Activated CD4-positive, alpha-beta memory T cell treated with anti-CD3 and anti-CD28 coated beads for 36 hours (primary cell): ENCODE results near the gene MAGEA8. TPM values are rescaled to one million over a fixed set of nuclear protein-coding genes. Genes with fewer than 3 reads are reported as not detected.
"Not testable (repeated sequence)": the region's sequence is repeated elsewhere in the genome, so short reads cannot be mapped to it uniquely, and the experiment has no call there.

Experiments
- CTCF ChIA-PET: fragments of 350-600 bp; sonication (Branson Sonifier 250); formaldehyde crosslinking; loops from one replicate; lab custom pipeline; 2021; ENCODE audit warnings: antibody characterized with exemption, inconsistent platforms; lab: Charles Lee
- POLR2A ChIA-PET: fragments of 350-600 bp; sonication (Branson Sonifier 250); formaldehyde crosslinking; loops from one replicate; lab custom pipeline; 2021; ENCODE audit warnings: antibody characterized with exemption; lab: Charles Lee
- DNase-seq: peaks from one replicate; pipeline ENCODE4 v3.0.0-alpha.2; 2020
- H3K27ac Mint-ChIP-seq: one replicate; pipeline ENCODE4 v1.8.0; 2021; ENCODE audit warnings: mixed read lengths
- H3K27me3 Mint-ChIP-seq: one replicate; pipeline ENCODE4 v1.8.0; 2021; ENCODE audit warnings: mixed read lengths
- H3K36me3 Mint-ChIP-seq: one replicate; pipeline ENCODE4 v1.8.0; 2021; ENCODE audit warnings: mixed read lengths
- H3K4me1 Mint-ChIP-seq: one replicate; pipeline ENCODE4 v1.8.0; 2021; ENCODE audit warnings: low read depth, mixed read lengths
- H3K4me3 Mint-ChIP-seq: one replicate; pipeline ENCODE4 v1.8.0; 2021; ENCODE audit warnings: mild to moderate bottlenecking, mixed read lengths
- H3K9me3 Mint-ChIP-seq: one replicate; pipeline ENCODE4 v1.8.0; 2021; ENCODE audit warnings: mixed read lengths
- intact Hi-C: fragments of 100-400 bp; cut with micrococcal nuclease; formaldehyde crosslinking; loops from one replicate; pipeline ENCODE4 v1.15.1; 2023
- total RNA-seq, 2 experiments: library from RNA; stranded (reverse); gene quantifications; one replicate each; pipeline ENCODE4 v1.2.3, GENCODE V29; 2021

The MAGEA8 gene
- total RNA-seq, 2 experiments from 2014 or later: not detected

GRCh38 chrX:149860445-149860844 lies 20.5 kb upstream of the MAGEA8 start:
- Mint-ChIP-seq H3K27me3 (peaks cover 3% of the 10 kb centered on the region), H3K4me1 (no peaks in the 10 kb centered on the region), H3K9me3 (peaks cover 17% of the 10 kb centered on the region), H3K36me3 (peaks cover 1% of the 10 kb centered on the region), H3K27ac (no peak overlapping the region), H3K4me3 (no peak overlapping the region)
- intact Hi-C loops: no loop called here
- ChIA-PET POLR2A (no interaction called here), CTCF (no interaction called here)
- DNase-seq: no peak

- Mint-ChIP-seq H3K4me3 (no peak overlapping the region), H3K27ac (no peak overlapping the region), H3K27me3 (no peaks in the 10 kb centered on the region), H3K9me3 (peaks cover 7% of the 10 kb centered on the region), H3K36me3 (peaks cover 1% of the 10 kb centered on the region), H3K4me1 (no peaks in the 10 kb centered on the region)
- intact Hi-C loops: no loop called here
- no peak for DNase-seq
- CTCF ChIA-PET: no interaction called here
- POLR2A ChIA-PET: no interaction called here
Measured at GRCh38 chrX:149865390-149865789, 15.6 kb upstream of the MAGEA8 start.

GRCh38 chrX:149867488-149867887 lies 13.5 kb upstream of the MAGEA8 start:
- intact Hi-C loops: no loop called here
- Mint-ChIP-seq H3K27me3 (peaks cover 1% of the 10 kb centered on the region), H3K4me3 (no peak overlapping the region), H3K4me1 (peaks cover 2% of the 10 kb centered on the region), H3K9me3 (no peaks in the 10 kb centered on the region), H3K36me3 (no peaks in the 10 kb centered on the region), H3K27ac (no peak overlapping the region)
- ChIA-PET CTCF (no interaction called here), POLR2A (no interaction called here)
- no peak for DNase-seq

DNA sequence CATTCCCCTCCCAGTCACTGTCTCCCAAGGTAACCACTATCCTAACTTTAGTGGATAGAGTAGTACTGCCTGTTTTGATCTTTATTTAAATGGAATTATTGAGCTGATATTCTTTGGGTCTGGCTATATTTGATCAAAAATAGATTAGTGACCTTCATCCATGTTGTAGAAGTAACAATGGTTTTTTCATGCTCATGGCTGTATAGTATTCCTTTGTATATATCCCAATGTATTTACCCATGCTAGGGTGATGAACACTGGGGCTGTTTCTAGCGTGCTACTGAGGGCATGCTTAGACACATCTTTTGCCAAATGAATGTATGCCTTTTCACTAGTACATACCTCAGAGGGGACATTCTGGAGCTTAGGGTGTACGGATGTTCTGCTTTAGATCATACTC lies 10.1 kb upstream of the MAGEA8 start:
- Mint-ChIP-seq H3K27ac (no peak overlapping the region), H3K27me3 (peaks cover 1% of the 10 kb centered on the region), H3K4me1 (peaks cover 2% of the 10 kb centered on the region), H3K4me3 (no peak overlapping the region), H3K9me3 (no peaks in the 10 kb centered on the region), H3K36me3 (no peaks in the 10 kb centered on the region)
- POLR2A ChIA-PET: no interaction called here
- intact Hi-C loops: loop anchor here (10.0 kb wide), 1 partner anchor 84 kb away; no protein-coding TSS in a partner anchor
- CTCF ChIA-PET: no interaction called here
- DNase-seq: no peak

DNA sequence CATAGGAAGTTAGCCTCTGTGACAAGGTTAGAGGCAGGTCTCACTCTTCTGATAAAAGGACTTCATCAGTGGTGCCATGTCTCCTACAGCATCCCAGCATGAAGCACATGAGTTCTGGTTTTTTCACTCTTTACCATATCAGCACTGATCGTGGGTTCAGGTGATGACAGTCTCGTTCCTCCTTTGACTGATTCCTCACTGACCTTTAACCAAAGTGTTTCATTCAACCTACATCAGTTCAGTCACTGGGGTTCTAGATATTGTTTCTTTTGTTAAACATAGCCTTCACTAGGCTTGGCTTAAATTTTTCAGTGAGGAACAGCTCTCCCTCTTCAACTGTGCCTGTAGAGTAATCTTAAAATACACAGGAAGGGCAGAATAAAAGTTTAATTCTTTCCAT lies 9.6 kb upstream of the MAGEA8 start:
- Mint-ChIP-seq H3K36me3 (no peaks in the 10 kb centered on the region), H3K27ac (no peak overlapping the region), H3K27me3 (peaks cover 2% of the 10 kb centered on the region), H3K9me3 (no peaks in the 10 kb centered on the region), H3K4me3 (no peak overlapping the region), H3K4me1 (peaks cover 2% of the 10 kb centered on the region)
- ChIA-PET POLR2A (no interaction called here), CTCF (interaction anchor here (1.2 kb wide), 1 partner anchor 12 kb away, joined by 3 read pairs; no protein-coding TSS in a partner anchor)
- intact Hi-C loops: loop anchor here (10.0 kb wide), 1 partner anchor 83 kb away; no protein-coding TSS in a partner anchor
- no peak for DNase-seq

GRCh38 chrX:149871940-149872339 lies 9.0 kb upstream of the MAGEA8 start:
- ChIA-PET POLR2A (no interaction called here), CTCF (interaction anchor here (0.8 to 1.2 kb wide), 2 partner anchors 12 to 68 kb away, joined by 3 read pairs; no protein-coding TSS in a partner anchor)
- Mint-ChIP-seq H3K27me3 (peaks cover 3% of the 10 kb centered on the region), H3K4me3 (no peak overlapping the region), H3K27ac (no peak overlapping the region), H3K36me3 (no peaks in the 10 kb centered on the region), H3K9me3 (no peaks in the 10 kb centered on the region), H3K4me1 (peaks cover 2% of the 10 kb centered on the region)
- DNase-seq: peak; percentile 72
- intact Hi-C loops: loop anchor here (10.0 kb wide), 1 partner anchor 83 kb away; no protein-coding TSS in a partner anchor

- H3K4me3 Mint-ChIP-seq: no peak overlapping the region
- H3K27me3 Mint-ChIP-seq: peaks cover 2% of the 10 kb centered on the region
- no peaks in the 10 kb centered on the region for H3K4me1 Mint-ChIP-seq
- H3K27ac Mint-ChIP-seq: no peak overlapping the region
- DNase-seq: no peak
- intact Hi-C loops: loop anchor here (10.0 kb wide), 1 partner anchor 78 kb away; no protein-coding TSS in a partner anchor
- H3K36me3 Mint-ChIP-seq: no peaks in the 10 kb centered on the region
- H3K9me3 Mint-ChIP-seq: no peaks in the 10 kb centered on the region
- ChIA-PET POLR2A (no interaction called here), CTCF (no interaction called here)
Measured at GRCh38 chrX:149877157-149877556, 3.8 kb upstream of the MAGEA8 start.

- DNase-seq: no peak
- Mint-ChIP-seq H3K4me3 (no peak overlapping the region), H3K4me1 (no peaks in the 10 kb centered on the region), H3K36me3 (no peaks in the 10 kb centered on the region), H3K27ac (no peak overlapping the region), H3K9me3 (no peaks in the 10 kb centered on the region), H3K27me3 (peaks cover 2% of the 10 kb centered on the region)
- intact Hi-C loops: loop anchor here (10.0 kb wide), 1 partner anchor 77 kb away; no protein-coding TSS in a partner anchor
- CTCF ChIA-PET: no interaction called here
- POLR2A ChIA-PET: no interaction called here
Measured at GRCh38 chrX:149877636-149878035, 3.3 kb upstream of the MAGEA8 start.

- intact Hi-C loops, CTCF ChIA-PET, H3K9me3 Mint-ChIP-seq, DNase-seq, H3K27me3 Mint-ChIP-seq, H3K4me1 Mint-ChIP-seq, H3K27ac Mint-ChIP-seq, POLR2A ChIA-PET, H3K36me3 Mint-ChIP-seq, H3K4me3 Mint-ChIP-seq: not testable (repeated sequence)
Measured at GRCh38 chrX:149890828-149891227, 9.8 kb downstream of the MAGEA8 start.

GRCh38 chrX:149898554-149898953 lies 17.6 kb downstream of the MAGEA8 start:
- no peaks in the 10 kb centered on the region for H3K36me3 Mint-ChIP-seq
- H3K27ac Mint-ChIP-seq: no peak overlapping the region
- H3K27me3 Mint-ChIP-seq: peaks cover 8% of the 10 kb centered on the region
- DNase-seq: peak; percentile 14
- peaks cover 8% of the 10 kb centered on the region for H3K4me1 Mint-ChIP-seq
- no peak overlapping the region for H3K4me3 Mint-ChIP-seq
- ChIA-PET CTCF (no interaction called here), POLR2A (no interaction called here)
- peaks cover 2% of the 10 kb centered on the region for H3K9me3 Mint-ChIP-seq
- intact Hi-C loops: no loop called here

GRCh38 chrX:149903889-149904748 lies 23.1 kb downstream of the MAGEA8 start:
- DNase-seq: no peak
- Mint-ChIP-seq H3K4me3 (peak overlapping the region; percentile 56), H3K27ac (peak overlapping the region; percentile 28), H3K36me3 (no peaks in the 10 kb centered on the region), H3K27me3 (peaks cover 2% of the 10 kb centered on the region), H3K4me1 (peaks cover 9% of the 10 kb centered on the region), H3K9me3 (no peaks in the 10 kb centered on the region)
- CTCF ChIA-PET: interaction anchor here (0.6 kb wide), 1 partner anchor 76 kb away, joined by 3 read pairs; no protein-coding TSS in a partner anchor
- intact Hi-C loops: loop anchor here (10.0 kb wide), 1 partner anchor 69 kb away; no protein-coding TSS in a partner anchor
- POLR2A ChIA-PET: no interaction called here

GRCh38 chrX:149908308-149908707 lies 27.3 kb downstream of the MAGEA8 start:
- H3K27me3 Mint-ChIP-seq: no peaks in the 10 kb centered on the region
- intact Hi-C loops: loop anchor here (10.0 kb wide), 1 partner anchor 74 kb away; no protein-coding TSS in a partner anchor
- POLR2A ChIA-PET: no interaction called here
- no peaks in the 10 kb centered on the region for H3K36me3 Mint-ChIP-seq
- CTCF ChIA-PET: no interaction called here
- no peak overlapping the region for H3K27ac Mint-ChIP-seq
- peaks cover 9% of the 10 kb centered on the region for H3K4me1 Mint-ChIP-seq
- H3K4me3 Mint-ChIP-seq: no peak overlapping the region
- no peak for DNase-seq
- peaks cover 4% of the 10 kb centered on the region for H3K9me3 Mint-ChIP-seq
